ENCODE data around the gene NAT16. TPM values are rescaled to one million over a fixed set of nuclear protein-coding genes. Genes with fewer than 3 reads are reported as not detected.

NAT16 gene
- total and polyA plus RNA-seq, 2 donors (not counting 1 experiment from before 2014, with no cell fraction given), result not detected

- H3K4me3 Mint-ChIP-seq, result peak overlapping the region; percentile 2
- no peaks in the 10 kb centered on the region for H3K27me3 Mint-ChIP-seq
- Histone ChIP-seq H3K4me1 (ENCODE audit: control insufficient read depth in 2 of 2, insufficient read depth in 2 of 2, low read length in 2 of 2) (peaks cover 10 to 18% of the 10 kb centered on the region in 2 donors), H3K36me3 (replicated peaks in 1 of 2; ENCODE audit: control extremely low read depth in 1 of 2, control insufficient read depth in 1 of 2, extremely low read depth in 1 of 2, insufficient read depth in 2 of 2, low read length in 1 of 2) (peaks cover 0 to 3% of the 10 kb centered on the region in 2 experiments), H3K4me3 (ENCODE audit: control extremely low read depth in 1 of 5, extremely low read depth in 1 of 5, insufficient read depth in 1 of 5, low read depth in 2 of 5, low read length in 4 of 5) (no peak overlapping the region), H2AFZ (ENCODE audit: insufficient read depth, low read depth, low read length, poor library complexity, severe bottlenecking) (no peak overlapping the region), H3K9me3 (ENCODE audit: control extremely low read depth in 1 of 3, control insufficient read depth in 2 of 3, insufficient read depth in 1 of 3, low read length in 2 of 3) (no peaks in the 10 kb centered on the region), H3K27ac (ENCODE audit: low read length in 2 of 2) (no peak overlapping the region), H3K79me2 (ENCODE audit: control insufficient read depth, insufficient read depth, low read length) (no peaks in the 10 kb centered on the region), H3K9ac (ENCODE audit: low read length) (no peak overlapping the region), H3K27me3 (replicated peaks in 1 of 4; ENCODE audit: control extremely low read depth in 1 of 4, control insufficient read depth in 3 of 4, insufficient read depth in 4 of 4, low read length in 3 of 4) (peaks cover 0 to 4% (median 1%) of the 10 kb centered on the region in 4 experiments), H3K4me2 (replicated peaks; ENCODE audit: low read depth, low read length, poor library complexity, severe bottlenecking) (no peak overlapping the region), H4K20me1 (ENCODE audit: control insufficient read depth, insufficient read depth, low read length, poor library complexity, severe bottlenecking) (no peaks in the 10 kb centered on the region)
- DNase-seq (no peak), ATAC-seq (ENCODE audit: low read depth) (no peak)
- CTCF ChIA-PET, result interaction anchor here (0.6 to 7.6 kb wide), 4 partner anchors 11 to 124 kb away, joined by 3 to 68 read pairs (median 4); no protein-coding TSS in a partner anchor
- WGBS (ENCODE audit: insufficient coverage), result 85% methylated on average over 10 of the region's 14 CpGs
- peaks cover 12% of the 10 kb centered on the region for H3K4me1 Mint-ChIP-seq
- H3K9me3 Mint-ChIP-seq (ENCODE audit: insufficient read depth), result no peaks in the 10 kb centered on the region
- POLR2A ChIA-PET, result interaction anchor here (0.6 kb wide), 1 partner anchor 356 kb away, joined by 5 read pairs; no protein-coding TSS in a partner anchor
- TF ChIP-seq EZH2 (IDR thresholded peaks at IDR 0.05; ENCODE audit: borderline replicate concordance, insufficient read depth, low read depth, low read length, poor library complexity, severe bottlenecking) (no peak), CTCF (IDR thresholded peaks at IDR 0.05) (no peak)
- intact Hi-C loops (cut with micrococcal nuclease), result no loop called here
- no peak overlapping the region for H3K27ac Mint-ChIP-seq
Measured at GRCh38 chr7:101156866-101157589, 23.1 kb downstream of the NAT16 start.

- no peaks in the 10 kb centered on the region for H3K27me3 ChIP-seq (replicated peaks in 1 of 4; ENCODE audit: control extremely low read depth in 1 of 4, control insufficient read depth in 3 of 4, insufficient read depth in 4 of 4, low read length in 3 of 4)
- no peak overlapping the region for H3K9ac ChIP-seq (ENCODE audit: low read length)
- H3K4me1 ChIP-seq (ENCODE audit: control insufficient read depth in 2 of 2, insufficient read depth in 2 of 2, low read length in 2 of 2), result peaks cover 10 to 16% of the 10 kb centered on the region in 2 donors
- H3K27ac ChIP-seq (ENCODE audit: low read length in 2 of 2), result no peak overlapping the region
- H3K9me3 ChIP-seq (ENCODE audit: control extremely low read depth in 1 of 3, control insufficient read depth in 2 of 3, insufficient read depth in 1 of 3, low read length in 2 of 3), result no peaks in the 10 kb centered on the region
- no peak overlapping the region for H2AFZ ChIP-seq (ENCODE audit: insufficient read depth, low read depth, low read length, poor library complexity, severe bottlenecking)
- no peak overlapping the region for H3K4me2 ChIP-seq (replicated peaks; ENCODE audit: low read depth, low read length, poor library complexity, severe bottlenecking)
- Mint-ChIP-seq H3K4me1 (peaks cover 12% of the 10 kb centered on the region), H3K27me3 (no peaks in the 10 kb centered on the region), H3K4me3 (peak overlapping the region; percentile 41), H3K9me3 (ENCODE audit: insufficient read depth) (no peaks in the 10 kb centered on the region), H3K27ac (peak overlapping the region; percentile 6)
- H3K79me2 ChIP-seq (ENCODE audit: control insufficient read depth, insufficient read depth, low read length), result no peaks in the 10 kb centered on the region
- POLR2A ChIA-PET, result interaction anchor here (0.6 kb wide), 1 partner anchor 356 kb away, joined by 5 read pairs; no protein-coding TSS in a partner anchor
- H3K36me3 ChIP-seq (replicated peaks in 1 of 2; ENCODE audit: control extremely low read depth in 1 of 2, control insufficient read depth in 1 of 2, extremely low read depth in 1 of 2, insufficient read depth in 2 of 2, low read length in 1 of 2), result peaks cover 0 to 3% of the 10 kb centered on the region in 2 experiments
- CTCF ChIA-PET, result interaction anchor here (0.6 to 7.6 kb wide), 5 partner anchors 12 to 127 kb away, joined by 3 to 68 read pairs (median 5); no protein-coding TSS in a partner anchor
- no peak for DNase-seq
- no peak overlapping the region for H3K4me3 ChIP-seq (ENCODE audit: control extremely low read depth in 1 of 5, extremely low read depth in 1 of 5, insufficient read depth in 1 of 5, low read depth in 2 of 5, low read length in 4 of 5)
- no peak for TF ChIP-seq CTCF (IDR thresholded peaks at IDR 0.05)
- TF ChIP-seq EZH2 (IDR thresholded peaks at IDR 0.05; ENCODE audit: borderline replicate concordance, insufficient read depth, low read depth, low read length, poor library complexity, severe bottlenecking), result no peak
- H4K20me1 ChIP-seq (ENCODE audit: control insufficient read depth, insufficient read depth, low read length, poor library complexity, severe bottlenecking), result no peaks in the 10 kb centered on the region
- no CpG with 5 or more reads among the region's 6 CpGs for WGBS (ENCODE audit: insufficient coverage)
- no peak for ATAC-seq (ENCODE audit: low read depth)
- intact Hi-C loops (cut with micrococcal nuclease), result no loop called here
Measured at GRCh38 chr7:101156277-101156676, 23.8 kb downstream of the NAT16 start.

Measured in B cell (primary cell).